Uterine smooth muscle cell (primary cell): ENCODE results near the gene FTSJ1. TPM values are rescaled to one million over a fixed set of nuclear protein-coding genes. Genes with fewer than 3 reads are reported as not detected.

ENCODE experiments used
- total RNA-seq: library from RNA; depleted of rRNA; stranded (reverse); fragments of >200 nt; gene quantifications from 2 replicates; pipeline ENCODE4 v1.2.3, GENCODE V29; 2014

FTSJ1 gene
- 44.5 and 62.0 TPM in 2 replicates for total RNA-seq

GRCh38 chrX:48475774-48476577, at the start of gene FTSJ1:
TSS of gene FTSJ1 (plus strand) at chrX:48476199. CDS start at chrX:48478048, 1,849 bp downstream.

GRCh38 chrX:48470110-48470832, 5.7 kb upstream of the FTSJ1 start, which contains the start of gene SLC38A5:
TSS of gene SLC38A5 (minus strand) at chrX:48470260. CDS start at chrX:48467924, 2,336 bp downstream.

DNA sequence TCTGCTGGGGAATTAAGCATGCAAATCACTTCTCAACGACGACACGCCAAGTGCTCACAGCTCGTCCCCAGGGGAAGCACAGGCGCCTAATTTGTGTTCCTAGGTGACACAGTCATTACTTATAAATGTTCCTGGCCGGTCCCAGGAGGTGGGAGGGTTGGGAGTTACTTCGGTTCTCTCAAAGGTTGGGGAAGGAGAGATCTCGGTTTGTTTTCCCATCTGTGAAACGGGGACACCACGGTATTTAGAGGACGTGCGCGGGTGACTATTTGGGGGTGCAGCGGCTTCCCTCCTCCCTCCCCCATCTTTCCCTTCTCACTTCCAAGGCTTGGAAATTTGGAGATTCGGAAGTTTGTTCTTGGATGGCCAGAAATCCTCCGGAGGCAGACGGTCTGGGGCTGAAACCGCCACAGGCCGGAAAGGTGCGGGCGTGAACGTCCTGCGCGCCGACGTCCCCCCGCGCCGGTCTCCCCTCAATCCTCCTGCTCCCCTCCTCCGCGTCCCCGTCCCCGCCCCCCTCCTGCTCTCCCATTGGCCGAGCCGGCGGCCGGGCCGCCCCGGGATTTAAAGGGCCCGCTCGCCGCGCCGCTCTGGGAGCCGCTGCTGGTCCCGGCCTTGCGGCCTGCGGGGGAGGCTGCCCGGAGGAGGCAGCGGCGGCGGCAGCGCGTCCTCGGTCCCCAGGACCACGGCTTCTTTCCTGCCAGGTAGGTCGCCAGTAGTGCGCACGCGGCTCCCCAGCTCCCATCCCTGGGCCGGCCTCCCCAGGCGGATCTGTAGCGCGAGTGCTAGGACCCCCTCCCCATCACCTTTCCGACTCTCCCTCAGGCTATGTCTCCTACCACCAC, 32.6 kb downstream of the FTSJ1 start, which contains the start of gene PORCN:
Gene PORCN, plus strand, starts transcription at position 593 of the 845 bp plus-strand sequence. CDS start 829 bp downstream, outside the sequence.

DNA sequence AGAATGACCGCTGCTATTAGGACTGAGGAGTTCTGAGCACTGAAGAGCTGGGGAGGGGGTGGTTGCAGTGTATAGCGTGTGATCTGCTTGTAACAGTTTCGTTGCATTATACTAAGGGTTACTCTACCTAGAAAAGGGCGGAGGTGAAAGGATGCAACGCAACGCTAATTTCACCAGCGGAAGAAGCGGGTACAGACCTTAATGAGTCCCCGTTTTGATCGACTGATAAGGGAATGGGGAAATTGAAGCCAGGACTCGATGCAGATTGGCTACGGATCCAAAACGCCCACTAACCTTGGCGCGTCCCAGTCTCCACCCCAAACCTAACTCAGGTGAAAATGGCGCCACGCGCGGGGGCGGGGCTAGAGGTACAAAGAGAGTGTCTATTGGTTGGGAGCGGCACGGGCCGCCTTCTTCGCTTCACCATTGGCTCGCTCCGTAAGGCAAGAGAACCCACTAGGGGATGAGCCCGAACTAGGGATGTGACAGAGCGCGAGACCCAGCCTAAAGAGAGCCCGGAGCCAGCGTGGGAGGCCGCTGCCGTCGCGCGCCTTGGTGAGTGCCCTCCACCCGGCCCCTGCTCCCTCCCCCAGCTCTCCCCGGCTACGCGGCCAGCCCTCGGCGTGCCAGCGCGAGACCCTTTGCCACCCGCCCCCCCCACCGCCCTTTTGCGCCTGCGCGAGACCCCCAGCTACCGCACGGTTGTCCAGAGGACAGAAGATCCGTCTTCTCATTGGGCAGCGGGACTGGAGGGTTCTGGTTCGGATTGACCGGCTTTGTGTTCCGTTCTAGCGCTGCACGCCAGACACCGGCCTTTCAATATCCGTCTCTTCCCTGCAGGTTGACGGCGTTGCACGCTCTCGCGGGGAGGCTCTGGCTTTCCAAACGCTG, 45.6 kb downstream of the FTSJ1 start, which contains the start of gene EBP:
Gene EBP, plus strand, starts transcription at position 456 of the 891 bp plus-strand sequence. CDS start 1,964 bp downstream, outside the sequence.

Other genes with a start within 250 kb of the FTSJ1 start
- gene SSX1, start 220.8 kb upstream of the FTSJ1 start, total RNA-seq, result not detected in 2 replicates
- gene SSX3, start 119.5 kb upstream of the FTSJ1 start, total RNA-seq, result not detected in 2 replicates
- not detected in 2 replicates for gene SSX4, start 92.7 kb upstream of the FTSJ1 start, total RNA-seq
- gene SSX4B, start 64.2 kb upstream of the FTSJ1 start, total RNA-seq, result not detected in 2 replicates
- 39.9 and 60.2 TPM in 2 replicates for gene SLC38A5, start 5.9 kb upstream of the FTSJ1 start, total RNA-seq
- gene PORCN, start 32.8 kb downstream of the FTSJ1 start, total RNA-seq, result 4.3 and 5.2 TPM in 2 replicates
- gene EBP, start 45.6 kb downstream of the FTSJ1 start, total RNA-seq, result 125 and 167 TPM in 2 replicates
- 3.9 and 6.3 TPM in 2 replicates for gene TBC1D25, start 63.5 kb downstream of the FTSJ1 start, total RNA-seq
- 133 and 321 TPM in 2 replicates for gene RBM3, start 98.3 kb downstream of the FTSJ1 start, total RNA-seq
- gene WDR13, start 121.3 kb downstream of the FTSJ1 start, total RNA-seq, result 87.4 and 109 TPM in 2 replicates
- gene WAS, start 207.6 kb downstream of the FTSJ1 start, total RNA-seq, result 0.22 and 0.25 TPM in 2 replicates
- 3.2 and 14.1 TPM in 2 replicates for gene SUV39H1, start 220.5 kb downstream of the FTSJ1 start, total RNA-seq